ENCODE data around the gene PIK3R2.
A peak's percentile ranks its signal among the peaks of the same experiment; 100 is the strongest.

PIK3R2 gene

DNA sequence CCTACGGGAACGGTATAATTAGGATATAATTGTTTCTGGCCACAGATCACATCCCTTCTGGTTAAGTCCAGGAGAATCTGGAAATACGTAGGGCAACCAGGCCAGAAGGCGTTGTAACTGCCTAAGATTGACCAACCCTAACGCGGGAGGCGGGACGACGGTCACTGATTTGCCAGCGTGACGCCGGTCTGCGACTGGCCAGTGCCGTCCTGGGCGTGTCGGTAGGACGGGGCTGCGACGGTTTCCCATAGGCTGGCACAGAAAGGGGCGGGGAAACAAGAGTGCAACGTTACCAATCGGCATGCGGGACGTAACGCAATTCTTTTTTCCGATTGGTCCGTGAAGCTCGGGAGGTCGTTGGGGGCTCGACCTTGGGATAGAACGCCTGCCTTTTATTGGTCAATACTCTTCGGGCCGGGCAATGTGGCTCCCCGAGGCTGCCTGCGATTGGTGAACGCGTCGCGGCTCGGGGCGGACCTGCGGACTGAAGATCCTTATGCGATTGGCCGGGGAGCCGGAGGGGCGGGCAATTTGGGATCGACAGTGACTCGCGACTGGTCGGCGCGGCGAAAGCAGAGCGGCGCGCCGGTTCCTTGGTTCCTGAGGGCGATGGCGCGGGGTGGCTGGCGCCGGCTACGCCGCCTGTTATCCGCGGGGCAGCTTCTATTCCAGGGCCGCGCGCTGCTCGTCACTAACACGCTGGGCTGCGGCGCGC lies 39.9 kb downstream of the PIK3R2 start, which contains the start of gene MPV17L2:
Gene MPV17L2 (plus strand): TSS at position 546 of the 715 bp plus-strand sequence. CDS start 64 bp downstream, at position 610.
- DNase-seq (ENCODE audit: low read depth in 2 of 2), result peak; percentile 100
- TF ChIP-seq CTCF (IDR thresholded peaks at IDR 0.05; ENCODE audit: low read depth, low read length), result no peak
- H3K4me3 ChIP-seq (replicated peaks in 1 of 2; ENCODE audit: low read depth in 2 of 2, low read length in 2 of 2), result peak within 1 kb of the TSS; percentile 83 to 93

GRCh38 chr19:18193388-18194180 lies 40.6 kb downstream of the PIK3R2 start:
- no peak for DNase-seq (ENCODE audit: low read depth in 2 of 2)
- no peak for TF ChIP-seq CTCF (IDR thresholded peaks at IDR 0.05; ENCODE audit: low read depth, low read length)
- peak overlapping the region; percentile 83 to 93 for H3K4me3 ChIP-seq (replicated peaks in 1 of 2; ENCODE audit: low read depth in 2 of 2, low read length in 2 of 2)

DNA sequence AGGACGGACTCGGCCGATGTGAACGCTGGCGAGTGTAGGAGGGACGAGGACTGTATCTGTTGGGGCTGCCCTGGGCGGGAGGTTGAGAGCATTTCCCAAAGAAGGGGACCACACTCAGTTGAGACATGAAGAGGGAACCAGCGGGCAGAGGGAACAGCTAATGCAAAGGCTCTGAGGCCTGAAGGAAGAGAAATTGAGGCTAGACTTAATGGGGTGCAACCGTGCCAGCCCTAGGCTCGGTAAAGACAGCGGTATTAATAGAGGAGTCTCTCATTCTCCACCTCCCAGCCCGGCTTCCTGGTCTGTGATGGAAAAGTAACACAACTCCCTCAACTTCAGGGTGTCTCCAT lies 41.2 kb downstream of the PIK3R2 start:
- no peak for TF ChIP-seq CTCF (IDR thresholded peaks at IDR 0.05; ENCODE audit: low read depth, low read length)
- DNase-seq (ENCODE audit: low read depth in 2 of 2), result no peak
- peak overlapping the region; percentile 83 to 93 for H3K4me3 ChIP-seq (replicated peaks in 1 of 2; ENCODE audit: low read depth in 2 of 2, low read length in 2 of 2)

DNA sequence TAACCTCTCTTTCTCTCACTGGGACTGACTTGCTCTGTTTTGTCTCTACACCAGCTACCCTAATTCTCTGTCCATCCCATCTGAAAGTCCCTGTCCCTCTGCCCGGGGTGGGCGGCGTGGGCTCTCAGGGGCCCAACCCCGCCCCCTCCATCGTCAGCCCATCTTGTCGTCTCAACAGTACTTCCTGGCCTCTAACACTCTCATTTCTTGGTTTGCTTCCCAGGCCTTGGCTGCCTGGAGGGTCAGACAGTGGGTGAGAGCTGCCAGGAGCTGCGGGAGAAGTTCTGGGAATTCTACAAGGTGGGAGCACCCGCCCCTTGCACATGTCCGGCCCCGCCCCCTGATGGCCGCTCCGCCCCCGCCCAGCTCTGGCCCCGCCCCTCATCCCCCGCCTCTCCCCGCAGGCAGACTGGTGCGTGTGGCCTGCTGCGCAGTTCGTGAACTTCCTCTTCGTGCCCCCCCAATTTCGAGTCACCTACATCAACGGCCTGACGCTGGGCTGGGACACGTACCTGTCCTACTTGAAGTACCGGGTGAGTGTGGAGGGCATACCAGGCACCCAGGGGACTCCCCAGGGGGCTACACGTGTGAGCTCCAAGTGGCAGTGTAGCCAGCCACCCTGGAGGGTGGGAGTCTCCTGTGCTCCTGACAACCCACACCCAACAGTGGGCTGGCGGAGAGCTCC lies 41.7 kb downstream of the PIK3R2 start:
- TF ChIP-seq CTCF (IDR thresholded peaks at IDR 0.05; ENCODE audit: low read depth, low read length), result no peak
- peak in 1 of 2 donors; percentile 79 for DNase-seq (ENCODE audit: low read depth in 2 of 2)
- H3K4me3 ChIP-seq (replicated peaks in 1 of 2; ENCODE audit: low read depth in 2 of 2, low read length in 2 of 2), result no peak overlapping the region

DNA sequence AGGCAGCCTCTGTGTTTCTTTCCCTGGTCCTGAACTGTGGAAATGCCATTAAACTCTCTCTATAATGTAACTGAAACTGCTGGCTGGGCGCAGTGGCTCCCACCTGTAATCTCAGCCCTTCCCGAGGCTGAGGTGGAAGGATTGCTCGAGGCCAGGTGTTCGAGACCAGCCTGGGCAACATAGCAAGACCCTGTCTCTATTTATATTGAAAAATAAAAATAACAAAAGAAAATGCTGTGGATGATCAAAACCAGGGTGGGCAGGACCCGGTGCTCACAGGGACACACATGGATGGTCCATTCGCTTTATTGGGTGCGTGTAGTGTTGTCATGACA lies 43.5 kb downstream of the PIK3R2 start:
- no peak for DNase-seq (ENCODE audit: low read depth in 2 of 2)
- TF ChIP-seq CTCF (IDR thresholded peaks at IDR 0.05; ENCODE audit: low read depth, low read length), result no peak
- no peak overlapping the region for H3K4me3 ChIP-seq (replicated peaks in 1 of 2; ENCODE audit: low read depth in 2 of 2, low read length in 2 of 2)

DNA sequence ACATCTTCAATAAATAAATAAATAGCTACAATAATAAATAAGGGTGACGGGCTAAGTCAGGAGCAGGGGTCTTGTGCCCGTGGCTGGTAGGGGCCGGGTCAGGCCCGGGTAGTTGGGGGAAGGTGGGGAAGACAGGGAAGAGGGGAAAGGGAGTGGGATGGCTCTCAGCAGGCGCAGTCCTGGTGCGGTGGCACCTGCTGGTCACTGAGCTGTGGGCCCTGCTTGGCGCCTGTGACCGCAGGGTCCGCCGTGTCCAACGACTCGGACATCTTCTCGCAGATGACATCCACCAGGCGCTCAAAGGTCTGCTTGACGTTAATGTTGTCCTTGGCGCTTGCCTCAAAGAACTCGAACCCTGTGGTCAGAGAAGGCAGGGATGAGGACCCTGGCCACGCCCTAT lies 44.3 kb downstream of the PIK3R2 start:
- no peak for TF ChIP-seq CTCF (IDR thresholded peaks at IDR 0.05; ENCODE audit: low read depth, low read length)
- no peak for DNase-seq (ENCODE audit: low read depth in 2 of 2)
- H3K4me3 ChIP-seq (replicated peaks in 1 of 2; ENCODE audit: low read depth in 2 of 2, low read length in 2 of 2), result no peak overlapping the region
